ENCODE measurements around the gene UBE3D. TPM values are rescaled to one million over a fixed set of nuclear protein-coding genes. Genes with fewer than 3 reads are reported as not detected.

UBE3D gene
- total RNA-seq, 6 experiments from 2014 or later = 2.7 to 7.0 (median 3.8) TPM

DNA sequence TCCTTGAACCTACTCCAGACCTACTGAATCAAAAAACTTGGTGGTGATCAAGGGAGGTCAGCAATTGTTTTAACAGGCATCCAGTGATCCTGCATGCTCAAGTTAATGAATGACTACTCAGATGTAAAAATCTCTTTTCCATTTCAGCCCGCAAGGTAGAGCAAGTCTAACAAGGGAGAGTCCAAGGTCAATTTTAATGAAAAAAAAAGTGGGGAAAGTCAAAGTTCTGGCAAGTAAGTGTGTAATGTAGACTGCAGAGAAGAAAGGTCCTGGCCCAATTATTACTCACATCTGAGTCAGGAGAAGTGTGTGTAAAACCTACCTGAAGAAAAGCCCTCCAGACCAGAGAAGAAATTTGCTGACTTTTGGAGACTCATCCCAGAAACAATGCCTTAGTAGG, 193.5 kb downstream of the UBE3D start:
- DNase-seq = no peak
- Mint-ChIP-seq H3K36me3 (ENCODE audit: low read depth) (no peaks in the 10 kb centered on the region), H3K27ac (no peak overlapping the region), H3K27me3 (ENCODE audit: insufficient read depth) (no peaks in the 10 kb centered on the region; the same call in 1 of the 2 replicates), H3K4me3 (no peak overlapping the region), H3K9me3 (no peaks in the 10 kb centered on the region), H3K4me1 (ENCODE audit: low read depth) (peaks cover 31% of the 10 kb centered on the region)
- TF ChIP-seq, protein P1, sequence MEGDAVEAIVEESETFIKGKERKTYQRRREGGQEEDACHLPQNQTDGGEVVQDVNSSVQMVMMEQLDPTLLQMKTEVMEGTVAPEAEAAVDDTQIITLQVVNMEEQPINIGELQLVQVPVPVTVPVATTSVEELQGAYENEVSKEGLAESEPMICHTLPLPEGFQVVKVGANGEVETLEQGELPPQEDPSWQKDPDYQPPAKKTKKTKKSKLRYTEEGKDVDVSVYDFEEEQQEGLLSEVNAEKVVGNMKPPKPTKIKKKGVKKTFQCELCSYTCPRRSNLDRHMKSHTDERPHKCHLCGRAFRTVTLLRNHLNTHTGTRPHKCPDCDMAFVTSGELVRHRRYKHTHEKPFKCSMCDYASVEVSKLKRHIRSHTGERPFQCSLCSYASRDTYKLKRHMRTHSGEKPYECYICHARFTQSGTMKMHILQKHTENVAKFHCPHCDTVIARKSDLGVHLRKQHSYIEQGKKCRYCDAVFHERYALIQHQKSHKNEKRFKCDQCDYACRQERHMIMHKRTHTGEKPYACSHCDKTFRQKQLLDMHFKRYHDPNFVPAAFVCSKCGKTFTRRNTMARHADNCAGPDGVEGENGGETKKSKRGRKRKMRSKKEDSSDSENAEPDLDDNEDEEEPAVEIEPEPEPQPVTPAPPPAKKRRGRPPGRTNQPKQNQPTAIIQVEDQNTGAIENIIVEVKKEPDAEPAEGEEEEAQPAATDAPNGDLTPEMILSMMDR (IDR thresholded peaks at IDR 0.05) = no peak

DNA sequence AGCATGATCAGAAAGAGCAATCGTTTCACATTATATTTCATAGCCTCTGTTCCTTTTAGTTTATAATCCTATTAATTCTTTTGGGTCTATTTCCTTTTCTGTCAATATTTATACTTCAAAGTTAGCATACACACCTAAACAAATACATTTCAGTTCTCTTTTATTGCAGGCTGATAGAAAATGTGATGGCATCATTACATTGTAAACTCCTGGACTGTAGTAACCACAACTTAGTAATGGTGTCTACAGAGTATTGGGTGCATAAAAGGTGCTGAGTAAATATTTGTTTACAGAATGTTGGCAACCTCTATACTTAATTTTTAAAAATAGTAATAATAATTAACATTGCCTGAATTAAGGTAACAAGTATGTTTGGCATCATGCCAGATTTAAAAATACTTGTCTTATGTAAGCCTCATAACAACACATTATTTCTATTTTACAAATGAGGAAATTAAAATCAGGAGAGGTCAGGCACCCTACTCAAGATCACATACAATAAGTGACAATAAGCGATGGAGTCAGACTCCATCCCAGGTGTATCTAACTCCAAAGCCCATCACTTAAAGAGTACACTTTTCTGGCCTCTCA, 195.0 kb downstream of the UBE3D start:
- DNase-seq = no peak
- TF ChIP-seq, protein P1 (IDR thresholded peaks at IDR 0.05) = no peak
- H3K4me3 Mint-ChIP-seq = no peak overlapping the region
- no peaks in the 10 kb centered on the region; the same call in 1 of the 2 replicates for H3K27me3 Mint-ChIP-seq (ENCODE audit: insufficient read depth)
- no peaks in the 10 kb centered on the region for H3K9me3 Mint-ChIP-seq
- H3K27ac Mint-ChIP-seq = no peak overlapping the region
- H3K4me1 Mint-ChIP-seq (ENCODE audit: low read depth) = peaks cover 16% of the 10 kb centered on the region
- no peaks in the 10 kb centered on the region for H3K36me3 Mint-ChIP-seq (ENCODE audit: low read depth)

DNA sequence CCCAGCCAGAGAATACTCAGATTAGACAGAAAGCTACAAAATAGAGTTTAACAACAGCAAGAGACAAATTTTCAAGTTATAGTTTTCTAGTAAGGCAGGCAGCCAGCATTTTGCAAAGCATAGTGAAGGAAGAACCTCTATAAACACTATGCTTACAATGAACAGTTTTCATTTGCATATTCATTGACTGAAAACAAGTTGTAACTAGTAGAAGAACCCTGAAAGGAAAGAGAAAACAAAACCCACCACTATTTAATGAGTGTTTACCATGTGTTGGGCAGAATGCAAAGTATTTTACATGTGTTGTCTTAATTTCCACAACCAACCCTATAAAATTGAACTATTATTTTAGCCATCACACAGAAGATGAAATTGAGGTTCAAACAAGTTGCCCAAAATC, 196.1 kb downstream of the UBE3D start:
- no peak for DNase-seq
- Mint-ChIP-seq H3K9me3 (no peaks in the 10 kb centered on the region), H3K4me1 (ENCODE audit: low read depth) (peaks cover 6% of the 10 kb centered on the region; the same call in 1 of the 2 replicates), H3K36me3 (ENCODE audit: low read depth) (no peaks in the 10 kb centered on the region), H3K27me3 (ENCODE audit: insufficient read depth) (no peaks in the 10 kb centered on the region; the same call in 1 of the 2 replicates), H3K27ac (no peak overlapping the region), H3K4me3 (no peak overlapping the region)
- TF ChIP-seq, protein P1 (IDR thresholded peaks at IDR 0.05) = no peak

DNA sequence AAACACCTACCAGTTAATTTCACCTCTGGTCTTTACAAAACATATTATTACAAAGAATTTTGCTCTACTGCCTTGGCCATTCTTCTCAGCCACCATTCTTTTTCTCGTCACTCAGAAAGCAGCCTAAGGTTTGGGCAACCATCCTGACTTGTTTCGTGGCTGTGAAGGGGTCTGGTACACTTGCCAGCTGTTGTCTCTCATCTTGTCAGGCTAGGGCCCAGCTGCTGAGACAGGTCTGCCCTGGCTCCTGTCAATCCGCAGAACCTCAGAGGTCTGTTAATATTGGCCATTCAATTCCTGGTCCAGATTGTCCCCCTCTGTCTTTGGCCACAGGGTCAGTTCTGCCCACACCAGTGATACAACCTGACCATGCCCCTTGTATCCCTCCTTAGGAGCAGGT, 197.7 kb downstream of the UBE3D start:
- Mint-ChIP-seq H3K27ac (no peak overlapping the region), H3K36me3 (ENCODE audit: low read depth) (peaks cover 14% of the 10 kb centered on the region; the same call in 1 of the 2 replicates), H3K9me3 (peaks cover 12% of the 10 kb centered on the region; the same call in 1 of the 2 replicates), H3K27me3 (ENCODE audit: insufficient read depth) (no peaks in the 10 kb centered on the region; the same call in 1 of the 2 replicates), H3K4me3 (no peak overlapping the region), H3K4me1 (ENCODE audit: low read depth) (peaks cover 4% of the 10 kb centered on the region)
- TF ChIP-seq, protein P1 (IDR thresholded peaks at IDR 0.05) = no peak
- DNase-seq = no peak

DNA sequence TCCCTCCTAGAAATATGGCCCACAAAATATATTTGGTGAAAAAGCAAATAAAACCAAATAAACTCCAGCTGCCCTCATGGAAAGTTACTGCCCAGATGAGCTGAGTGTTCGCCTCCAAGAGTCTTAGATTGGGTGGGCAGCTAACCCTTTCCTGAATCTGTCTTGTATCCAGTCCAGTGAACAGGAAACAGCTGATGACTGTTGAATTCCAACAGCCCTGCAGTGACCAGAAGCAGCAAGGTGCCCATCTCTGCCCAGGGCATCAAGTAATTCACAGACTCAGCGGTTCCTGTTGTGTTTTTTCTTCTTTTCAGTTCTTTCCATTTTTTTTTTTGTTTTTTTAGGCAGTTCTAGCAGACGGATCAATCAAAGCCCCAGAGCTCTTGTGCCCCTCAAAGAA, 199.2 kb downstream of the UBE3D start:
- no peak overlapping the region for H3K27ac Mint-ChIP-seq
- peaks cover 12% of the 10 kb centered on the region; the same call in 1 of the 2 replicates for H3K9me3 Mint-ChIP-seq
- H3K36me3 Mint-ChIP-seq (ENCODE audit: low read depth) = peaks cover 14% of the 10 kb centered on the region; the same call in 1 of the 2 replicates
- TF ChIP-seq, protein P1 (IDR thresholded peaks at IDR 0.05) = no peak
- DNase-seq = no peak
- no peaks in the 10 kb centered on the region; the same call in 1 of the 2 replicates for H3K27me3 Mint-ChIP-seq (ENCODE audit: insufficient read depth)
- H3K4me3 Mint-ChIP-seq = no peak overlapping the region
- H3K4me1 Mint-ChIP-seq (ENCODE audit: low read depth) = peaks cover 19% of the 10 kb centered on the region
